H54 (cell line): ENCODE results near the gene ZNF8.
"Not testable (repeated sequence)": the region's sequence is repeated elsewhere in the genome, so short reads cannot be mapped to it uniquely, and the experiment has no call there.

Experiments used
- DNase-seq: peaks from one replicate; pipeline ENCODE4 v3.0.0; 2011; ENCODE audit warnings: low spot score, mixed read lengths; ENCODE audit not compliant: insufficient read length
- FAIRE-seq: peaks from 3 replicates; lab custom pipeline; 2011; peaks lifted over from hg19 to GRCh38; lab: Jason Lieb, UNC
- POLR2A ChIP-seq: IDR thresholded peaks from 2 replicates; pipeline ENCODE4 v1.6.1; 2011; ENCODE audit warnings: low read depth, mild to moderate bottlenecking, low read length

Gene ZNF8

DNA sequence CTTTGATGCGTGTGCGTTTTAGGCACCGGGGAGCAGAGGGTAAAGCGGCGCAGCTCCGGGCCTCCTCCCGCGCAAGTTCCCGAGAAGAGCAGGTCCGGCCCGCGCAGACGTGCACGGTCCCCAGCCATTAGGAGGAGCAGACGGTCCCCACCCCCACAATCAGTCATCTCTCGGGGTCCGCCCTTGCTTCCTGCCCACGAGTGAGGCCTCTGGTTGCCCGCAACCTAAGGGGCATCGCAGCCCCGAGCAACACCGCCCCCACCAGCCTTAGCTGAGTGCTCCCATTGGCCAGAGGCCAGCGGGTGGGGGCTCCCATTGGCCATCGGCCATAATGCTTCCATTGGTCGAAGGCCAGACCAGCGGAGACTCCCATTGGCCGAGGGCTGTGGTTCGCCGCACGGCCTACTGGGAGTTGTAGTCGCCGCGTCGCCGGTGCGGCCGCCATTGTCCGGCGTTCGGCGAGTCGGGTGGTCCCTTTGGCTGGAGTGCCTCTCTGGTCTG lies at the start of gene ZNF8:
Gene ZNF8 (plus strand): TSS at position 415 of the 501 bp plus-strand sequence. CDS start 127 bp downstream, outside the sequence.
- TF ChIP-seq POLR2A, result peak; percentile 89
- FAIRE-seq (peak; percentile 15), DNase-seq (peak; percentile 99)

DNA sequence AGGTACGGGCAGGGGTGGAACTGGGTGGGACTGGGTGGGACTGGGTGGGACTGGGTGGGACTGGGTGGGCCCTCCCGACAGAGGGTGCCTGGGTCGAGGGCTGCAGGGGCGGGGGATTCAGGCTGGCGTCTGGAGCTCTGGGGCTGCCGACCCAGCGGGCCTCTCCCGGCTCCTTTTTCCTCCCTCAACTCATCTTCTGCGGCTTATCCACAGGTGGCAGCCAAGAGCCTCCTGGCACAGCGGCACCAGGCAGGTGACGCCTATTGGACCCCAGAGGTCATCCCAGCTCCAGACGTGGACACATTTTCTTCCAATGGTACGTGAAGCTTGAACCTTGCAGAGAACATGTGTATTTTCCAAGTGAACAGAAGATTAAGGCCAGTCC lies 49.5 kb upstream of the ZNF8 start:
- no peak for TF ChIP-seq POLR2A
- no peak for DNase-seq
- FAIRE-seq, result no peak

DNA sequence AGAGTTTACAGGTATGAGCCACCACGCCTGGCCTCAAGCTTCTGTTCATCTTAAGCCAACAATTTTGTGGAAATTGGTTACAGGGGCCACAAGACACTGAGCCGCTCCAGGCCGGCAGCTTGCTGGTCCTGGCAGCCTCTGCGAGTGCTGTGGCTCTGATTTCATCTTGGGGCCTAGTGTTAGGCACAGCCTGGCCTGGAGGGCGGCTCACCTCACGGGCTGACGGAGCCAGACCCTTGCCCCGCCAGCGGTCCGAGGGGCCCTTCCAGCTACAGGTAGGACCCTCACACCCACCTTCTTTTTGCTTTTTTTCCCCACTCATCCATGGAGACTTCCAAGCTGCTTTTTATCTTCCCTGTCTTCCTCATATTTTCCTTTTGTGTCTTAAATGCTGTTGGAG lies 41.4 kb upstream of the ZNF8 start:
- FAIRE-seq, result no peak
- DNase-seq, result no peak
- no peak for TF ChIP-seq POLR2A

DNA sequence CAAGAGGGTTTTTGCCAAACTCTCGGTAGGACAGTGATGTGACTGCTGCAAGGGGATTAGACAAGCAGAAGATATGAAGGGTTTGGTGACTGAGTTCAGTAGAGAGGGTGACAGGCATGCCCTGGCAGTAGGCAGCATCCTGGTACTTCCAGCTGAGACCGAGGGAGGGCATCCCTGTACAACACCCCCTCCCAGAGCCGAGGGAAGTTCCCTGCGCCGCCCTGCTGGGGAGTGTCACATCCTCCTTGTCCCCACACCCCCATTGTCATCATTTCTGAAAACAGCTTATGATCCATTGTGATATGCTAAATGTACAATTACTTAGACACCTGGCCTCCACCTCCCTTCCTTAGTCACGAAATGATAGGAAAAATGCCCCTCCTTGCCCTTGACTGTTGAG lies 35.4 kb upstream of the ZNF8 start:
- DNase-seq, result no peak
- no peak for FAIRE-seq
- TF ChIP-seq POLR2A, result no peak

DNA sequence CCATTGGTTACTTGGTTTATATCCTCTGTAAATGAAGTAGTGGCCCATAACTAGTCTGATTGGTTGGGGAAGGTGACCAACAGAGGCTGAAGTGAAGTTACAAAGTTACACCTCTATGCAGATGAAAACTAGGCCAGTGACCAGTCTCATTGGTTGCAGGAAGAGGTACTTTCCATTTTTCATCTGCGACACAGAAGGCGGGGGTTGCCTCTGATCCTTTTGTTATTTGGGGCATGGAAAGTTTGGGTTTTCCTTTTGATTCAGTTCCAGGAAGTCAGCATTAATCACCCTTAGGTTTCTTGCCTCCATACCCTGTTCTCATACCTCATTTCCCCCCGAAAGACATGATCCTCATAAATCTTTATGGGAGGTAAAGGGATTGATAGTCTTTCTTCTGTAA lies 29.9 kb upstream of the ZNF8 start:
- no peak for TF ChIP-seq POLR2A
- no peak for DNase-seq
- FAIRE-seq, result no peak

DNA sequence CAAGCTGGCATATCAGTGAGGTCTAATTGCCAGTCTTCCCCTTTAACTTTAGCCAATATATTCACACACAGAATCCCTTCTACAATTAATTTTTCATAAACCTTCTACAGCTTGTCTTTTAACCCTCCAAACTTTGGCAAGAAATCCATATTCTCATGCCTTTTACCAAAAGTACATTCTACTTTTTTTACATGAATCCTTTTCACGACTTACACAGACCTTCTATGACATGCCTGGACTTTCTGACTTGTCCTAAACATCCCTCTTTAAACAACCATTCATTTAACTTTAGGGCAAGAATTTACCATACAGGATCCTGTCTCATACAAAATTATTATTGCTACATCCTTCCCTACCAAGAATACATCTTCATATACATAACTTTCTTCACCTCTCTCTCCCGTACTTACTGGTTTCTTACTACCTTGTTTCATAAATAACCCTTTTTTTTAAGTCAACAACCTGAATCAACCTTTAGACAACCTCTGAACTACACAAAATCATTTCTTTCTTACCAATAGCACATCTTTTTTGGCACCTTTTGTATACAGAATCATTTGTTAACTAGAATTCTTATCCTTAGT lies 26.6 kb upstream of the ZNF8 start:
- no peak for TF ChIP-seq POLR2A
- FAIRE-seq (no peak), DNase-seq (no peak)

DNA sequence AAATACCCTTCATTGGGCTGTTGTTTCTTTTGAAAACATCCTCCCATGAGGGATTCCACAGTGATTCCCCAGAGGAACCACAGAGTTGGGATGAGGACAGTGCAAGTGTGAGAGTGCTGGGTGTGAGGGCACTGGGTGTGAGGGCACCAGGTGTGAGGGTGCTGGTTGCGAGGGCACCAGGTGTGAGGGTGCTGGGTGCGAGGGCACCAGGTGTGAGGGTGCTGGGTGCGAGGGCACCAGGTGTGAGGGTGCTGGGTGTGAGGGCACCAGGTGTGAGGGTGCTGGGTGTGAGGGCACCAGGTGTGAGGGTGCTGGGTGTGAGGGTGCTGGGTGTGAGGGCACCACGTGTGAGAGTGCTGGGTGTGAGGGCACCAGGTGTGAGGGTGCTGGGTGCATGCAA lies 20.5 kb upstream of the ZNF8 start:
- DNase-seq, FAIRE-seq: not testable (repeated sequence)

DNA sequence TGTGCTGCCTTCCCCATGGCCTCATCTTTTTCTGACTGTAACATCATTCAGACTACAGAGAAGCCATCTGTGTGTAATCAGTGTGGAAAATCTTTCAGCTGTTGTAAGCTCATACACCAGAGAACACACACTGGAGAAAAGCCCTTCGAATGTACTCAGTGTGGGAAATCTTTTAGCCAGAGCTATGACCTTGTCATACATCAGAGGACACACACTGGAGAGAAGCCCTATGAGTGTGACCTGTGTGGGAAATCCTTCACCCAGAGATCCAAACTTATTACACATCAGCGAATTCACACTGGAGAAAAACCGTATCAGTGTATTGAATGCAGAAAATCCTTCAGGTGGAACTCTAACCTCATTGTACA lies 17.2 kb upstream of the ZNF8 start:
- FAIRE-seq, result no peak
- DNase-seq, result no peak
- TF ChIP-seq POLR2A, result no peak

DNA sequence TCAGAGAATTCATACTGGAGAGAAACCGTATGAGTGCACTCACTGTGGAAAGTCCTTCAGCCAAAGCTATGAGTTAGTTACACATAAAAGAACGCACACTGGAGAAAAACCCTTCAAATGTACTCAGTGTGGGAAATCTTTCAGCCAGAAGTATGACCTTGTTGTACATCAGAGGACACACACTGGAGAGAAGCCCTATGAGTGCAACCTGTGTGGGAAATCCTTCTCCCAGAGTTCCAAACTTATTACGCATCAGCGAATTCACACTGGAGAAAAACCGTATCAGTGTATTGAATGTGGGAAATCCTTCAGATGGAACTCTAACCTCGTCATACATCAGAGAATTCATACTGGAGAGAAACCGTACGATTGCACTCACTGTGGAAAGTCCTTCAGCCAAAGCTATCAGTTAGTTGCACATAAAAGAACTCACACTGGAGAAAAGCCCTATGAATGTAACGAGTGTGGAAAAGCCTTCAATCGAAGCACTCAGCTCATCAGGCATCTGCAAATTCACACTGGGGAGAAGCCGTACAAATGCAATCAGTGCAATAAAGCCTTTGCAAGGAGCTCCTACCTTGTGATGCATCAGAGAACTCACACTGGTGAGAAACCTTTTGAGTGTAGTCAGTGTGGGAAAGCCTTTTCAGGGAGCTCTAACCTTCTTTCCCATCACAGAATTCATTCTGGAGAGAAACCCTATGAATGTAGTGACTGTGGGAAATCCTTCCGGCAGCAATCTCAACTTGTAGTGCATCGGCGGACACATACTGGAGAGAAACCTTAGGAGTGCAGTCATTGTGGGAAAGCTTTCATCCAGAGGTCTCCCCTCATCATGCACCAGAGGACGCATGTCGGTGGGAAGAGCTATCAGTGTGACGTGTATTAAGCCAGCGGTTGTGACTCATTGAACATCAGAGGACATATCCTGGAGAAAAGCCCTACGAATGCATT lies 16.5 kb upstream of the ZNF8 start:
- FAIRE-seq, result no peak

DNA sequence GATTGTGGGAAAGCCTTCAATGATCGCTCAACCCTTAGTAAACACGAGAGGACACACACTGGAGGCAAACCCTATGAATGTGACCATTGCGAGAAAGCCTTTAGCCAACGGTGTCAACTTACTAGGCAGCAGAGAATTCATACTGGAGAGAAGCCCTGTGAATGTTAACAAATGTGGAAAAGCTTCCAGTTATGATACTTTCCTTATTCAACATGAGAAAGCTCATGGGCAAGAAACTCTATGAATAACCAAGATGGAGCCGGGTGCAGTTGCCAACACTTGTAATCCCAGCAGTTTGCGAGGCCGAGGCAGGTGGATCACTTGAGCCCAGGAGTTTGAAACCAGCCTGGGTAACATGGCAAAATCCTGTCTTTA lies 15.8 kb upstream of the ZNF8 start:
- no peak for DNase-seq
- FAIRE-seq, result no peak
- no peak for TF ChIP-seq POLR2A

More for the DNA sequence above, 16.5 kb upstream of the ZNF8 start:
- no peak for DNase-seq
- no peak for TF ChIP-seq POLR2A

DNA sequence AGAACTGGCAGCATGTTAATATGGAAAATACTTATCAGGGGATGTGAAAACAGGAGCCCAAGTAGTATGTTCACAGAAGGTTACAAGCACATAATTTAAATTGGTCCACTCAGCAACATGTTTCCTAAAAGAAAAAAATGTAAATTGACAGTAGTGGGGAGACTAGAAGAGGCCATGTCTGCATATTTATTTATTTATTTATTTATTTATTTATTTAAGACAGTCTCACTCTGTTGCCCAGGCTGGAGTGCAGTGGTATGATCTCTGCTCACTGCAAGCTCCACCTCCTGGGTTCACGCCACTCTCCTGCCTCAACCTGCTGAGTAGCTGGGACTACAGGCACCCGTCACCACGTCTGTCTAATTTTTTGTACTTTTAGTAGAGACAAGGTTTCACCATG lies 13.7 kb upstream of the ZNF8 start:
- TF ChIP-seq POLR2A, result no peak
- no peak for FAIRE-seq
- DNase-seq, result no peak

DNA sequence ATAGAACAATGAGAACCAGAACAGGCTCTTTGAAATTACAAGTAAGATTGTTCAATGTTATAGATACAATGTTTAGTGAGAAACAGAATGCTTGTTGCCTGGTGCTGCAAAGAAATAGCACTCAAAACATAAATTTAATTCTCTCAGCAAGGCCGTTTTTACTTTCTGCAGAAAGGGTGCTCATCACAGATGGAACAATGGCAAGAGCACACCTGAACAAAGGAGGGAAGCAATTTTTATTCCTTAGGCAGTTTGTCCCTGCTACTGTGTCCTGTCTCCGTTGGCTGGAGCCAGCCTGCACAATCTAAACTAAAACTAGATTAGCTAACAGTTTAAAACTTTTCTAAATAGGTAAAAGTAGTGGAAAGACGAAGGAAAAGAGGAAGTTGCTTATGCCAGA lies 10.4 kb upstream of the ZNF8 start:
- no peak for TF ChIP-seq POLR2A
- no peak for DNase-seq
- no peak for FAIRE-seq

DNA sequence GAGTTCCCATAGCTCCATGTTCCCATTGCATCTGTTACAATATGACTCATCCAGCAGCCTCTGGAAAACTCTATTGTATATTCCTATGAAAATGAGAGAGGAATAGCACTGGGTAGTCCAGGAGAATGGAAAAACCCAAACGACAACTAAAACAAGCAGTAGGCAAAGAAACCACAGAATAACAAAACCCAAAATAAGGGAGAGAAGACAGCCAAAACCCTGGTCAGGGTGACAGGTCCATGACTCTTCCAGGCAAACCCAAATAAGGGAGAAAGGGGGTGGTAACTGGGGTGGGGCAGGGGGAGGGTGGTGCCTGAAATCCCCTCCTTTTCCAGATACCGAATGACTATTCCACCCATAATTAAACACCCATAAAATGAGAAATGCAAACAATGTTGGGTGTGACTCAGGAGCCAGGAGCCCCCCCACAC lies 4.0 kb upstream of the ZNF8 start:
- no peak for FAIRE-seq
- DNase-seq, result peak; percentile 48
- TF ChIP-seq POLR2A, result no peak

DNA sequence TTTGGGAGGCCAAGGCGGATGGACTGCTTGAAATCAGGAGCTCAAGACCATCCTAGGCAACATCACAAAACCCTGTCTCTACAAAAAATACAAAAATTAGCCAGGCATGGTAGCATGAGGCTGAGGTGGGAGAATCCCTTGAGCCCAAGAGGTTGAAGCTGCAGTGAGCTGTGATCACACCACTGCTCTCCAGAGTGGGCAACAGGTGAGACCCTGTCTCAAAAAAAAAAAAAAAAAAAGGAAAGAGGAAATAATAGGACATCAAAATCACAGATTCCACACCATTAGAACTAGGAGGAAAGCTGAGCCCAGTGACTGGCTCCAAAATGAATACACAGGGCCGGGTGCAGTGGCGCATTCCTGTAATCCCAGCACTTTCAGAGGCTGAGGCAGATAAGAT lies 3.2 kb upstream of the ZNF8 start:
- no peak for TF ChIP-seq POLR2A
- FAIRE-seq (no peak), DNase-seq (no peak)
